ENCODE results near the gene ELMO1.

The ELMO1 gene

GRCh38 chr7:37449621-37450020 lies 957 bp upstream of the ELMO1 start:
- DNase-seq (ENCODE audit: extremely low spot score) = no peak
- no peak for TF ChIP-seq SUZ12 (IDR thresholded peaks at IDR 0.05)
- TF ChIP-seq TARDBP (IDR thresholded peaks at IDR 0.05) = no peak
- CTCF ChIA-PET = interaction anchor here (0.6 to 1.5 kb wide), 3 partner anchors 10 to 885 kb away, joined by 3 to 4 read pairs (median 4); no protein-coding TSS in a partner anchor
- POLR2A ChIA-PET = interaction anchor here (0.6 to 1.0 kb wide), 2 partner anchors 12 to 46 kb away, joined by 3 read pairs; no protein-coding TSS in a partner anchor

GRCh38 chr7:37448011-37448635 lies 541 bp downstream of the ELMO1 start:
- ChIA-PET POLR2A (no interaction called here), CTCF (interaction anchor here (1.5 kb wide), 1 partner anchor 47 kb away, joined by 4 read pairs; no protein-coding TSS in a partner anchor)
- peak; percentile 27 for DNase-seq (ENCODE audit: extremely low spot score)
- TF ChIP-seq FOXK2 (IDR thresholded peaks at IDR 0.05) = no peak
- TF ChIP-seq NFRKB (IDR thresholded peaks at IDR 0.05) = no peak
- TF ChIP-seq SP1 (IDR thresholded peaks at IDR 0.05) = no peak
- TF ChIP-seq HDGF (IDR thresholded peaks at IDR 0.05; ENCODE audit: borderline replicate concordance) = no peak
- TF ChIP-seq PKNOX1 (IDR thresholded peaks at IDR 0.05) = no peak
- no peak for TF ChIP-seq ARNT (IDR thresholded peaks at IDR 0.05)
- no peak for TF ChIP-seq BHLHE40 (IDR thresholded peaks at IDR 0.05; ENCODE audit: borderline replicate concordance)
- TF ChIP-seq TARDBP (IDR thresholded peaks at IDR 0.05) = no peak
- TF ChIP-seq FOXA1 (IDR thresholded peaks at IDR 0.05) = no peak
- no peak for TF ChIP-seq CTBP1 (IDR thresholded peaks at IDR 0.05; ENCODE audit: borderline replicate concordance)
- TF ChIP-seq LEF1 (IDR thresholded peaks at IDR 0.05; ENCODE audit: borderline replicate concordance) = no peak
- TF ChIP-seq L3MBTL2 (conservative IDR thresholded peaks at IDR 0.05) = no peak; the same call in 1 of the 2 replicates
- no peak for TF ChIP-seq SUZ12 (IDR thresholded peaks at IDR 0.05)
- no peak for TF ChIP-seq FOXM1 (IDR thresholded peaks at IDR 0.05; ENCODE audit: borderline replicate concordance)
- TF ChIP-seq ZNF384 (IDR thresholded peaks at IDR 0.05) = no peak
- no peak for TF ChIP-seq ELF4 (IDR thresholded peaks at IDR 0.05)

- no peak for TF ChIP-seq NFRKB (IDR thresholded peaks at IDR 0.05)
- TF ChIP-seq HDGF (IDR thresholded peaks at IDR 0.05; ENCODE audit: borderline replicate concordance) = no peak
- no peak for TF ChIP-seq BHLHE40 (IDR thresholded peaks at IDR 0.05; ENCODE audit: borderline replicate concordance)
- no peak for TF ChIP-seq ZNF384 (IDR thresholded peaks at IDR 0.05)
- no peak for TF ChIP-seq TARDBP (IDR thresholded peaks at IDR 0.05)
- no peak for TF ChIP-seq FOXA1 (IDR thresholded peaks at IDR 0.05)
- no peak for TF ChIP-seq CTBP1 (IDR thresholded peaks at IDR 0.05; ENCODE audit: borderline replicate concordance)
- TF ChIP-seq SUZ12 (IDR thresholded peaks at IDR 0.05) = no peak
- no peak for TF ChIP-seq PKNOX1 (IDR thresholded peaks at IDR 0.05)
- TF ChIP-seq ELF4 (IDR thresholded peaks at IDR 0.05) = no peak
- CTCF ChIA-PET = no interaction called here
- POLR2A ChIA-PET = no interaction called here
- DNase-seq (ENCODE audit: extremely low spot score) = no peak
These were observed 2.3 kb downstream of the ELMO1 start for GRCh38 chr7:37446371-37446770.

- ChIA-PET CTCF (no interaction called here), POLR2A (no interaction called here)
- no peak for TF ChIP-seq HDGF (IDR thresholded peaks at IDR 0.05; ENCODE audit: borderline replicate concordance)
- TF ChIP-seq LEF1 (IDR thresholded peaks at IDR 0.05; ENCODE audit: borderline replicate concordance) = no peak
- no peak for TF ChIP-seq PKNOX1 (IDR thresholded peaks at IDR 0.05)
- no peak for TF ChIP-seq FOXK2 (IDR thresholded peaks at IDR 0.05)
- TF ChIP-seq ELF4 (IDR thresholded peaks at IDR 0.05) = no peak
- DNase-seq (ENCODE audit: extremely low spot score) = no peak
These were observed 2.9 kb downstream of the ELMO1 start for GRCh38 chr7:37445790-37446189.

- DNase-seq (ENCODE audit: extremely low spot score) = no peak
- ChIA-PET CTCF (no interaction called here), POLR2A (no interaction called here)
- TF ChIP-seq ZNF384 (IDR thresholded peaks at IDR 0.05) = no peak
- TF ChIP-seq SUZ12 (IDR thresholded peaks at IDR 0.05) = no peak
- TF ChIP-seq FOXM1 (IDR thresholded peaks at IDR 0.05; ENCODE audit: borderline replicate concordance) = no peak
- no peak for TF ChIP-seq ELF4 (IDR thresholded peaks at IDR 0.05)
- TF ChIP-seq BHLHE40 (IDR thresholded peaks at IDR 0.05; ENCODE audit: borderline replicate concordance) = no peak
- no peak for TF ChIP-seq HDGF (IDR thresholded peaks at IDR 0.05; ENCODE audit: borderline replicate concordance)
- TF ChIP-seq TARDBP (IDR thresholded peaks at IDR 0.05) = no peak
- no peak for TF ChIP-seq ARNT (IDR thresholded peaks at IDR 0.05)
- no peak for TF ChIP-seq PKNOX1 (IDR thresholded peaks at IDR 0.05)
- TF ChIP-seq CTBP1 (IDR thresholded peaks at IDR 0.05; ENCODE audit: borderline replicate concordance) = no peak
These were observed 3.5 kb downstream of the ELMO1 start for GRCh38 chr7:37445064-37445723.

GRCh38 chr7:37443627-37444026 lies 5.0 kb downstream of the ELMO1 start:
- no peak for TF ChIP-seq ARNT (IDR thresholded peaks at IDR 0.05)
- TF ChIP-seq FOXK2 (IDR thresholded peaks at IDR 0.05) = no peak
- TF ChIP-seq FOXA1 (IDR thresholded peaks at IDR 0.05) = no peak
- TF ChIP-seq NFRKB (IDR thresholded peaks at IDR 0.05) = no peak
- TF ChIP-seq TARDBP (IDR thresholded peaks at IDR 0.05) = no peak
- no peak for TF ChIP-seq HDGF (IDR thresholded peaks at IDR 0.05; ENCODE audit: borderline replicate concordance)
- TF ChIP-seq L3MBTL2 (conservative IDR thresholded peaks at IDR 0.05) = no peak
- TF ChIP-seq CTBP1 (IDR thresholded peaks at IDR 0.05; ENCODE audit: borderline replicate concordance) = no peak
- TF ChIP-seq LEF1 (IDR thresholded peaks at IDR 0.05; ENCODE audit: borderline replicate concordance) = no peak
- TF ChIP-seq PKNOX1 (IDR thresholded peaks at IDR 0.05) = no peak
- no peak for TF ChIP-seq SUZ12 (IDR thresholded peaks at IDR 0.05)
- TF ChIP-seq FOXM1 (IDR thresholded peaks at IDR 0.05; ENCODE audit: borderline replicate concordance) = no peak
- CTCF ChIA-PET = no interaction called here

More at GRCh38 chr7:37443627-37444026, 5.0 kb downstream of the ELMO1 start:
- POLR2A ChIA-PET = no interaction called here
- DNase-seq (ENCODE audit: extremely low spot score) = no peak
